Body of pancreas (tissue), 4 donors: ENCODE measurements around the gene PRDM15. TPM values are rescaled to one million over a fixed set of nuclear protein-coding genes. Genes with fewer than 3 reads are reported as not detected.

Experiments used
- ATAC-seq: fragments of 150-250 bp; one replicate; pipeline ENCODE4 v1.9.1; 2016
- DNase-seq, 4 donors: peaks; one replicate each; pipeline ENCODE4 v3.0.0-alpha.2; 2019
- H3K27ac ChIP-seq, 4 donors: fragments of 200-600 bp; sonication (generic); 1 replicate in 3 of 4; 2 replicates in 1 of 4; pipeline versions ENCODE4 v1.5.1 to v1.6.1; 2016 to 2019; ENCODE audit warnings: mild to moderate bottlenecking in 1 of 4, mixed read lengths in 1 of 4, moderate library complexity in 1 of 4
- H3K27me3 ChIP-seq, 2 donors: fragments of 200-600 bp; sonication (generic); one replicate each; pipeline ENCODE4 v1.6.0; 2016; ENCODE audit warnings: mild to moderate bottlenecking in 1 of 2
- H3K36me3 ChIP-seq, 2 donors: fragments of 200-600 bp; sonication (generic); replicated peaks in 1 of 2; 2 replicates each; pipeline ENCODE4 v1.5.1; 2016; ENCODE audit warnings: low read depth in 2 of 2; ENCODE audit not compliant: insufficient read depth in 1 of 2
- H3K4me1 ChIP-seq: fragments of 200-600 bp; sonication (generic); one replicate; pipeline ENCODE4 v1.6.0; 2016
- H3K4me3 ChIP-seq, 2 donors: fragments of 200-600 bp; sonication (generic); 1 replicate in 1 of 2; 2 replicates in 1 of 2; pipeline ENCODE4 v1.5.1; 2016 to 2019
- H3K9me3 ChIP-seq, 3 donors: fragments of 200-600 bp; sonication (generic); 1 replicate in 2 of 3; 2 replicates in 1 of 3; pipeline ENCODE4 v1.5.1; 2016
- POLR2A ChIP-seq, 3 donors: fragments of 450-650 bp; IDR thresholded peaks; one replicate each; pipeline ENCODE4 v1.6.1; 2016; ENCODE audit warnings: antibody characterized with exemption in 3 of 3, mild to moderate bottlenecking in 2 of 3
- WGBS, 2 donors: methylation state at CpG; one replicate each; pipeline ENCODE4 v1.1.5; 2017; 5-methylcytosine and 5-hydroxymethylcytosine counted together
- intact Hi-C: fragments of 100-400 bp; cut with DNase I; formaldehyde crosslinking; loops from one replicate; pipeline ENCODE4 v1.15.1; 2023
- total RNA-seq, 2 donors: library from RNA; depleted of rRNA; stranded (reverse); fragments of >200 nt; gene quantifications; one replicate each; pipeline ENCODE4 v1.1.0, GENCODE V29; 2016
- TF ChIP-seq, protein P1 (sequence below), 7 experiments: fragments of 450-650 bp in 4 of 7; fragments of 200-600 bp in 3 of 7; sonication (generic) in 3 of 7; IDR thresholded peaks; one replicate each; pipeline ENCODE4 v1.5.1; 2016 to 2019; ENCODE audit warnings: antibody characterized with exemption in 7 of 7

The PRDM15 gene
- total RNA-seq, 2 donors from 2014 or later = 3.1 to 6.9 TPM

DNA sequence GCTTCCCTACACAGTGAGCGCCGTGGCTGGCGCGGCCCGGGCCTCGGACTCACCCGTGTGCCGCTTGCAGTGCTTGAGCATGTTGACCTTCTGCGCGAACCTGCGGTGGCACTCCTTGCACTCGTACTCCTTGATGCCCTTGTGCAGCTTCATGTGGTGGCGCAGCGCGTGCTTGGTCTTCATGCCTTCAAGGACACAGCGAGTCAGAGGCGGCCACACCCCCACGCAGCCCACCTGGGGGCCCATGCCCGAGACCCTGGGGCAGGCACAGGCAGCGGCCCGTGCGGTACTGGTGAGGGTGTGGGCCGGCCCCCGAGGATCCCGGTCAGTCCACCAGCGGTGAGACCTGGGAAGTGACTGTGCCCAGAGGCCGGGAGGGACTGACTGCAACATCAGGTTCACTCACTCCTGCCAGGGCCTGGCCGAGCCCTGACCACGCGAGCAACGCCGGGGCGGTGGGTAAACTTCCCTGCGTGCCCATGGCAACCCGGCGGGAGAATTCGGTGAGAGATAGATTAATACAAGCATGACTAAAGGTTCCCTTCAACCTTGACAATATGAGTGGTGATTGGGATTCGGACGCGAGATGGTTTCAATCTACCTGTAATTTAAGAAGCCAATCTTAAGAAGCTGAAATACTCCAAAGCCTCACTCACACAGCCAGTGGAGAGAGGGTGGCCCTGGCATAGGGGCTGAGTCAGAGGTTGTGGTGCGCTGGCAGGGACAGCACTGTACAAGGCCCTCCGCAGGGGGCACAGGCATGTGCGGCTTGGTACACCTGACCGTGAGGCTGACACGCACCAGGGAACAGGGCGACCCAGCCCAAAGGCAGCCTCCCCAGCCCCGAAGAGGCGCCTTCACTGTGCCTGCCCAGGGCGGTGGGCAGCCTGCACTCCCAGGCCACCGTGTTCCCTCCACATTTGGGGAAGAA lies 63.2 kb downstream of the PRDM15 start:
- peaks cover 7% of the 10 kb centered on the region for H3K4me1 ChIP-seq
- intact Hi-C loops = loop anchor here (5.0 kb wide), 1 partner anchor 301 kb away; no protein-coding TSS in a partner anchor
- peaks cover 0 to 5% of the 10 kb centered on the region in 2 donors for H3K36me3 ChIP-seq
- no peak overlapping the region for H3K4me3 ChIP-seq
- TF ChIP-seq POLR2A (IDR thresholded peaks at IDR 0.05) = no peak
- TF ChIP-seq, protein P1, sequence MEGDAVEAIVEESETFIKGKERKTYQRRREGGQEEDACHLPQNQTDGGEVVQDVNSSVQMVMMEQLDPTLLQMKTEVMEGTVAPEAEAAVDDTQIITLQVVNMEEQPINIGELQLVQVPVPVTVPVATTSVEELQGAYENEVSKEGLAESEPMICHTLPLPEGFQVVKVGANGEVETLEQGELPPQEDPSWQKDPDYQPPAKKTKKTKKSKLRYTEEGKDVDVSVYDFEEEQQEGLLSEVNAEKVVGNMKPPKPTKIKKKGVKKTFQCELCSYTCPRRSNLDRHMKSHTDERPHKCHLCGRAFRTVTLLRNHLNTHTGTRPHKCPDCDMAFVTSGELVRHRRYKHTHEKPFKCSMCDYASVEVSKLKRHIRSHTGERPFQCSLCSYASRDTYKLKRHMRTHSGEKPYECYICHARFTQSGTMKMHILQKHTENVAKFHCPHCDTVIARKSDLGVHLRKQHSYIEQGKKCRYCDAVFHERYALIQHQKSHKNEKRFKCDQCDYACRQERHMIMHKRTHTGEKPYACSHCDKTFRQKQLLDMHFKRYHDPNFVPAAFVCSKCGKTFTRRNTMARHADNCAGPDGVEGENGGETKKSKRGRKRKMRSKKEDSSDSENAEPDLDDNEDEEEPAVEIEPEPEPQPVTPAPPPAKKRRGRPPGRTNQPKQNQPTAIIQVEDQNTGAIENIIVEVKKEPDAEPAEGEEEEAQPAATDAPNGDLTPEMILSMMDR (IDR thresholded peaks at IDR 0.05) = no peak
- H3K9me3 ChIP-seq = no peaks in the 10 kb centered on the region
- WGBS, 2 donors = 87 to 96% methylated on average over 20 to 49 of the region's 50 CpGs
- no peak for DNase-seq
- ATAC-seq = no peak
- H3K27ac ChIP-seq = no peak overlapping the region
- H3K27me3 ChIP-seq = no peaks in the 10 kb centered on the region

DNA sequence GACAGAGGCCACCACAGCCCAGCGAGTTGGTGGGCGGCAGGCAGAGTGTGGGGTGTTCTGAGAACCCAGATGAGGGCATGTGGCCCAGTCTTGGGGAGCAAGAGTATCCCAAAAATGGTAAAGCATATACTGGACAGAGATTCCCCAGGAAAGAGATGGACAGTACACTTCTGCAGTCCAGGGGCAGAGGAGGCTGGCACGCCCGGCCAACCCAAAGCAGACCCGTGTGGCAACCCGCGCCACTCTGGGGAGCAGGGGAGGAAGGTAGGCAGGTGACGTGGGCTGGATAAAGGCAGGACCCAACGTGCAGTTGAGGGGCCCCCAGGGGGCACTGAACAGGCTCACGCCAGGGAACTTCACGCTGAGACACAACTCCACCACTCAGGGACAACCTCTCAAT lies 65.9 kb downstream of the PRDM15 start:
- H3K4me1 ChIP-seq = peaks cover 7% of the 10 kb centered on the region
- TF ChIP-seq, protein P1 (IDR thresholded peaks at IDR 0.05) = no peak
- TF ChIP-seq POLR2A (IDR thresholded peaks at IDR 0.05) = no peak
- ATAC-seq = no peak
- intact Hi-C loops = no loop called here
- H3K4me3 ChIP-seq = no peak overlapping the region
- no peak for DNase-seq
- WGBS, 2 donors = 91 to 93% methylated on average over 7 to 11 of the region's 11 CpGs
- peaks cover 0 to 6% of the 10 kb centered on the region in 2 donors for H3K36me3 ChIP-seq
- H3K27me3 ChIP-seq = no peaks in the 10 kb centered on the region
- H3K27ac ChIP-seq = no peak overlapping the region
- H3K9me3 ChIP-seq = no peaks in the 10 kb centered on the region

DNA sequence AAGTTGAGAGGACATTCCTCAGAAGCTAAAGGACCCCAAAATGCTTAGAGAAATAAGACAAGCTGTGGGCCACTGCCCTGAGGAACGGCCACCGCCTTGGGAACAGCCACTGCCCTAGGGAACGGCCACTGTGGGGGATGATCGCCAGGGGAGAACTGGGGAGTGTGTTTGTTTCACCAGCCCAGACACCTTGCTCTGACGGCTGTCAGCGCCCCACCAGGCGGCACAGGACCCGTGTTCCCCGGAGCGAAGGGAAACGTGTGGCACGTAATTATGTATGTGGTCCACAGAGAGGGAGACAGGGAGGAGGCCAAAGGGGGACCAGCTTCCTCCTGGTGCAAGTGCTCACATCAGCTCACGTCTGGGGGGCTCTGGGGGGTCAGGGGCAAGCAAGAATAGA lies 66.5 kb downstream of the PRDM15 start:
- DNase-seq = no peak

DNA sequence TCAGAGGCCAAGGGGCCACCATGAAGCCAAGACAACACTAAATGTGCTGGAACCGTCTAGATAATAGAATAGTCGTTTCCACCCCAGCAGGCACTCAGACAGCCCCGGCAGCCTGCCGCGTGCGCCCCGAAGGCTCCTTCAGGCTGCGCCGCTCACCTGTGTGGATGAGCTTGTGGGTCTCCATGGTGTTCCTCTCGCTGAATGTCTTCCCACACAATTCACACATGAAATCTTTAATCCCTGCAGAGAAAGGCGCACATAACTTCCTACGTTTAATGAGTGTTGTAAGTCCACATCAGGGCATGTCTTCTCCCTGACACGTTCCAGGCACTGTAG lies 68.6 kb downstream of the PRDM15 start:
- TF ChIP-seq, protein P1 (IDR thresholded peaks at IDR 0.05) = no peak
- TF ChIP-seq POLR2A (IDR thresholded peaks at IDR 0.05) = no peak
- Histone ChIP-seq H3K4me1 (no peaks in the 10 kb centered on the region), H3K4me3 (no peak overlapping the region), H3K9me3 (no peaks in the 10 kb centered on the region), H3K36me3 (peaks cover 0 to 6% of the 10 kb centered on the region in 2 donors), H3K27ac (no peak overlapping the region), H3K27me3 (no peaks in the 10 kb centered on the region)
- intact Hi-C loops = no loop called here
- WGBS, 2 donors = 86 to 90% methylated on average over 13 of the region's 13 CpGs
- ATAC-seq (no peak), DNase-seq (no peak)

More for the DNA sequence above, 66.5 kb downstream of the PRDM15 start:
- Histone ChIP-seq H3K9me3 (no peaks in the 10 kb centered on the region), H3K36me3 (peaks cover 0 to 6% of the 10 kb centered on the region in 2 donors), H3K27ac (no peak overlapping the region), H3K27me3 (no peaks in the 10 kb centered on the region), H3K4me1 (peaks cover 7% of the 10 kb centered on the region), H3K4me3 (no peak overlapping the region)
- 84 to 90% methylated on average over 13 of the region's 13 CpGs for WGBS, 2 donors
- no peak for ATAC-seq
- intact Hi-C loops = no loop called here
- TF ChIP-seq POLR2A (IDR thresholded peaks at IDR 0.05) = no peak
- TF ChIP-seq, protein P1 (IDR thresholded peaks at IDR 0.05) = no peak
